PFSK-1 (cell line): ENCODE measurements around the gene CAPN7.

Experiments used
- FOXP2 ChIP-seq: optimal IDR thresholded peaks from 2 replicates; pipeline ENCODE3; 2011; ENCODE audit warnings: borderline replicate concordance, control low read depth, inconsistent platforms; ENCODE audit not compliant: insufficient read depth; ENCODE audit errors: extremely low read length, extremely low read depth
- POLR2AphosphoS5 ChIP-seq: IDR thresholded peaks from 2 replicates; pipeline ENCODE4 v1.6.1; 2012; ENCODE audit warnings: low read depth, mild to moderate bottlenecking, control low read depth, low read length, moderate library complexity
- SIN3A ChIP-seq: IDR thresholded peaks from 2 replicates; pipeline ENCODE4 v1.6.1; 2012; ENCODE audit warnings: mild to moderate bottlenecking, low read length, moderate library complexity, borderline replicate concordance; ENCODE audit not compliant: insufficient read depth
- TAF1 ChIP-seq: IDR thresholded peaks from 2 replicates; pipeline ENCODE4 v1.6.1; 2012; ENCODE audit warnings: low read length, control low read depth, borderline replicate concordance; ENCODE audit not compliant: insufficient read depth
- TF ChIP-seq, protein P1 (sequence below), 2 experiments: IDR thresholded peaks; 2 replicates each; pipeline versions ENCODE4 v1.6.1 to v1.8.0; 2011 to 2012; ENCODE audit warnings: low read depth in 2 of 2, low read length in 2 of 2, control low read depth in 1 of 2, inconsistent platforms in 1 of 2, mild to moderate bottlenecking in 1 of 2, moderate library complexity in 1 of 2; ENCODE audit not compliant: insufficient read depth in 1 of 2

CAPN7 gene

DNA sequence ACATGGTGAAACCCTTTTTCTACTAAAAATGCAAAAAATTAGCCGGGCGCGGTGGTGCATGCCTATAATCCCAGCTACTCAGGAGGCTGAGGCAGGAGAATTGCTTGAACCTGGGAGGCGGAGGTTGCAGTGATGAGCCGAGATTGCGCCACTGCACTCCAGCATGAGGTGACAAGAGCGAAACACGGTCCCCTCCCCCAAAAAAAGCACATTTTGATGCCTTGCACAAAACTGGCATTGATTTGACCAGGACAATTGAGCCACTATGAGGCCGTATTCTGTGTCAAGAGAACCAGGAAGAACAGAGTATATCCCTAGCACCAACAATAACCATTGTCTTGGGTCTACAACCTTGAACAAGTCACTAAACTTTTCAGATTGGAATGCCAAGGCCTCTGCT is 75.8 kb downstream of the CAPN7 start:
- no peak for TF ChIP-seq TAF1
- no peak for TF ChIP-seq SIN3A
- no peak for TF ChIP-seq FOXP2
- no peak for TF ChIP-seq POLR2AphosphoS5
- TF ChIP-seq, protein P1, sequence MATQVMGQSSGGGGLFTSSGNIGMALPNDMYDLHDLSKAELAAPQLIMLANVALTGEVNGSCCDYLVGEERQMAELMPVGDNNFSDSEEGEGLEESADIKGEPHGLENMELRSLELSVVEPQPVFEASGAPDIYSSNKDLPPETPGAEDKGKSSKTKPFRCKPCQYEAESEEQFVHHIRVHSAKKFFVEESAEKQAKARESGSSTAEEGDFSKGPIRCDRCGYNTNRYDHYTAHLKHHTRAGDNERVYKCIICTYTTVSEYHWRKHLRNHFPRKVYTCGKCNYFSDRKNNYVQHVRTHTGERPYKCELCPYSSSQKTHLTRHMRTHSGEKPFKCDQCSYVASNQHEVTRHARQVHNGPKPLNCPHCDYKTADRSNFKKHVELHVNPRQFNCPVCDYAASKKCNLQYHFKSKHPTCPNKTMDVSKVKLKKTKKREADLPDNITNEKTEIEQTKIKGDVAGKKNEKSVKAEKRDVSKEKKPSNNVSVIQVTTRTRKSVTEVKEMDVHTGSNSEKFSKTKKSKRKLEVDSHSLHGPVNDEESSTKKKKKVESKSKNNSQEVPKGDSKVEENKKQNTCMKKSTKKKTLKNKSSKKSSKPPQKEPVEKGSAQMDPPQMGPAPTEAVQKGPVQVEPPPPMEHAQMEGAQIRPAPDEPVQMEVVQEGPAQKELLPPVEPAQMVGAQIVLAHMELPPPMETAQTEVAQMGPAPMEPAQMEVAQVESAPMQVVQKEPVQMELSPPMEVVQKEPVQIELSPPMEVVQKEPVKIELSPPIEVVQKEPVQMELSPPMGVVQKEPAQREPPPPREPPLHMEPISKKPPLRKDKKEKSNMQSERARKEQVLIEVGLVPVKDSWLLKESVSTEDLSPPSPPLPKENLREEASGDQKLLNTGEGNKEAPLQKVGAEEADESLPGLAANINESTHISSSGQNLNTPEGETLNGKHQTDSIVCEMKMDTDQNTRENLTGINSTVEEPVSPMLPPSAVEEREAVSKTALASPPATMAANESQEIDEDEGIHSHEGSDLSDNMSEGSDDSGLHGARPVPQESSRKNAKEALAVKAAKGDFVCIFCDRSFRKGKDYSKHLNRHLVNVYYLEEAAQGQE (IDR thresholded peaks at IDR 0.05; ENCODE audit: insufficient read depth in 1 of 2, low read depth in 2 of 2, low read length in 2 of 2), result no peak

GRCh38 chr3:15283702-15284101 is 77.7 kb downstream of the CAPN7 start:
- no peak for TF ChIP-seq FOXP2
- TF ChIP-seq SIN3A, result no peak
- TF ChIP-seq POLR2AphosphoS5, result no peak
- no peak for TF ChIP-seq TAF1

- TF ChIP-seq SIN3A (no peak), POLR2AphosphoS5 (no peak), FOXP2 (no peak), TAF1 (no peak)
- TF ChIP-seq, protein P1 (IDR thresholded peaks at IDR 0.05; ENCODE audit: insufficient read depth in 1 of 2, low read depth in 2 of 2, low read length in 2 of 2), result no peak
Observed at GRCh38 chr3:15284121-15284889, 78.3 kb downstream of the CAPN7 start.

DNA sequence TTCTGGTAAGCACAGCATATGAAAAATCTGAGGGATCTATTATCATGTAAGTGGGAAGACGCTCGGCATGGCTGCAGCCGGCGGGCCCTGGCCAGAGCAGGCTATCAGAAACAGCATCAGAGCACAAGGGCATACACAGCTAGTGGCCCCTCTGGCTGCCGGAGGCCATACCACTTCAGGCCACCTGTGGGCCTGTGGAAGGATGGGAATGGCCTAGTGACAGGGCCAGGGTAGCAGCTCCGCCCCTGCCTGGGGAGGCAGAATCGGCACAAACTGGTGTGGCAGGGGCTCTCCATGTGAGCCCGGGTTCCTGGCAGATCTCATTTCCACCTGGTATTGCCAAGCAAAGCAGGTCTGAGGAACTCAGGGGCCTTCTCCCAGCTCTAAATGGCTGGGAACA is 80.0 kb downstream of the CAPN7 start:
- no peak for TF ChIP-seq TAF1
- TF ChIP-seq SIN3A, result no peak
- TF ChIP-seq POLR2AphosphoS5, result no peak
- TF ChIP-seq, protein P1 (IDR thresholded peaks at IDR 0.05; ENCODE audit: insufficient read depth in 1 of 2, low read depth in 2 of 2, low read length in 2 of 2), result no peak
- no peak for TF ChIP-seq FOXP2

DNA sequence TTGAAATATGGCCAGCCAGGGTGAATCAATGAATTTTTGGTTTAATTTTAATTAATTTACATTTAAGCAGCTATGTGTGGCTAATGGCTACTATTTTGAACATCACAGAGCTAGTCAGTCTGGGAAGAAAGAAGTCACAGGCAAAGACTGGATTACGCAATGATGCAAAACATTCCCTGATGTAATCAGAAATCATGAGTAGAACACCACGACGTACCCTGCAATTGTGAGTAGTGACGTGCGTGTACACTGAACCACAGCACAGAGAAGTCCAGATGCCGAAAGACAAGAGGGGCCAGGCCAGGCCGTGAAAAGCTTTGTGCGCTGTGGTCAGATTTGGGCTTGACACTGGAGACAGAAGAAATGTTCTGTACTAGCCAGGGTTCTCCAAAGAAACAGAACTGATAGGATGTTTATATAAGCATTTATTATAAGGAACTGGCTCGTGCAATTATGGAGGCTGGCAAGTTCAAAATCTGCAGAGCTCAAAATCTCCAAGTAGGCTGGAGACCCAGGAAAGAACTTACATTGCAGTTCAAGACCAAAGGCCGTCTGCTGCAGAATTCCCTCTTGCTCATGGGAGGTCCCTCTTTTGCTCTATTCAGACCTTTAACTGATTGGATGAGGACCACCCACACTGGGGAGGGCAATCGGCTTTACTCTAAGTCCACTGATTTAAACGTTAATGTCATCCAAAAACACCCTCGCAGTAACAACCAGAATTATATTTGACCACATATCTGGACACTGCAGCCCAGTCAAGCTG is 81.7 kb downstream of the CAPN7 start:
- TF ChIP-seq, protein P1 (IDR thresholded peaks at IDR 0.05; ENCODE audit: insufficient read depth in 1 of 2, low read depth in 2 of 2, low read length in 2 of 2), result no peak
- TF ChIP-seq POLR2AphosphoS5, result no peak
- no peak for TF ChIP-seq FOXP2
